Measurements from ENCODE around the gene S100B.
"Not testable (repeated sequence)": the region's sequence is repeated elsewhere in the genome, so short reads cannot be mapped to it uniquely, and the experiment has no call there.

Gene S100B

DNA sequence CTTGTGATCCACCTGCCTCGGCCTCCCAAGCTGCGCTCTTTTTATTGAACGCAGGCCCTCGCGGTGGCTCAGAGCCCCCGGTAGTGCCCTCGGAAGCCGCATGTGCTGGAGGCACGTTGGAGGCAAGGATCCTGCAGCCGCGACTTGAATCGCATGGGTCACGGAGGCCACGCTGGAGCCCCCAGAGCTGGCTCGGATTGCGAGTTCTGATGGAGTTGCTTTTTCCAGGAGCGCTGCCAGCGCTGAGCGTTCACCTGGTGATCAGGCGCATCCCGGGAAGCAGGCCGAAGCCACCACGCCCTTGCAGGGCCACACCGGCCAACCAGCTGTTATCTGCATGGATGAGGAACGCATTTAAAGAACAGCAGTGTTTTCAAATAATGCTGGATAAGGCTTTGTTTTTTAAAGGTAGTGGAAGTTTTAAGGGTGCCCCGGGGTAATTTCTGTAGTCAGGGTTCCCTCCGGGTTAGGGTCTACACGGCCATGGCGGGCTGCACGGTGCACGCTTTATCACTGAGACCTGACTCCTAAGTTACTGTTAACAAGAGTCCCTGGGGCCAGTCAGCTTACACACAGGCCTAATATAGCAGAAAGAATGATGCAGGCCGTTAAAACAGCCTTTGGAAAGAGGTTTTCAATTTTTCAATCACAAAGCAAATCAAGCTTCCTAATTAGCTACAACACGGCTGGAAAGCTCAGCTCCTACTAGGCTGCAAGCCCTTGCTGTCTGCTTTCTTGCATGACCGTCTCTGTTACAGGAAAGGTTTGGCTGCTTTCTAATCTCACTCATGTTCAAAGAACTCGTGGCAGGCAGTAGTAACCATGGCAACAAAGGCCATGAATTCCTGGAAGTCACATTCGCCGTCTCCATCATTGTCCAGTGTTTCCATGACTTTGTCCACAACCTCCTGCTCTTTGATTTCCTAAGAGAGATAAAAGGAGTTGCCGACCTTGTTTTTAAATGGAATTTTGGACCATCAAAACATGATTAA is 6.0 kb downstream of the S100B start:
- DNase-seq, result no peak

- no peak for DNase-seq
These were observed 7.0 kb downstream of the S100B start for GRCh38 chr21:46597896-46598343.

DNA sequence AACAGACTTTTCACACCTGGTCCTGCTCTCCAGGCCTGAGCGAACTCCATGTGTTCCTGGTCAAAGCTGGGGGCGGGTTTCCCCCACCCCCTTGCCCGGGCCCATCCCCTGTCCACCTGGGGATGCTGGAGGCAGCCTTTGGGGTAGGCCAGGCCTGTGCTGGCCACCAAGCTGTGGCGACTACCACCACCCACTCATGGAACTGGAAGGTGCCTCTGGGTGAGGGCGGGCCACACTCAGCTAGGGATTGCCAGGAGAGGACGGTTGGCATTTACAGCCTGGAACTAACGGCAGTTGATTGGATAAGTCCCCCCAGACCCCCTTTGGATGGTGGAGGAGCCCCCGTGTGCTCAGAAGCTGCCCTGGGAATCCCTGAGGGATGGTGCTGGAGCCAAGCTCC is 7.9 kb downstream of the S100B start:
- no peak for DNase-seq

GRCh38 chr21:46596201-46596600 is 8.7 kb downstream of the S100B start:
- no peak for DNase-seq

GRCh38 chr21:46594276-46594675 is 10.6 kb downstream of the S100B start:
- no peak for DNase-seq

DNA sequence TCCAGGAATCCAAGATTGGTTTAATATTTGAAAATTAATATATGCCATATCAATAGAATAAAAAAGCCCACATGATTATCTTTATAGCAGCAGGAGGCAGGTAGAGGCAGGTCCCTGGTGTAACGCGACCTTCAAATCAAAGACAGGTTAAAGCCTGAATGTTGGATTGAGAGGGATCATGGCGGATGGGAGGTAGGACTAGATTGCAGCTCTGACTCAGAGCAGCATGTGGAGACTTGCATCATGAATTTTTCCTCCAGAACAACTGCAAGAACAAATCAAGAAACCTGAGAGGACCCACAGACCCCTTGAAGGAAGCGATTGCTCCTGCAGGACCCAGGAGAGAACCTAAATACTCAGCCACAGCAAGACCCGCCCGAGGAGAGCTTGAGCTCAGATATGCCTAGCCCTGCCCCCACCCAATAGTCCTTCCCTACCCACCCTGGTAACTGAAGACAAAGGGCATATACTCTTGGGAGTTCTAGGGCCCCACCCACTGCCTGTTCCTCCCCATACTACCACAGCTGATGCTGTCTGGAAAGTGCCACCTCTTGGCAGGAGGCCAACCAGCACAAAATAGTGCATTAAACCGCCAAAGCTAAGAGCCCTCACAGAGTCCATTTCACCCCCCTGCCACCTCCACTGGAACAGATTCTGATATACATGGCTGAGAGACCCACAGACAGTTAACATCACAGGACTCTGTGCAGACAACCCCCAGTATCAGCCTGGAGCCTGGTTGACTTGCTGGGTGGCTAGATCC is 19.5 kb downstream of the S100B start:
- DNase-seq, result no peak

DNA sequence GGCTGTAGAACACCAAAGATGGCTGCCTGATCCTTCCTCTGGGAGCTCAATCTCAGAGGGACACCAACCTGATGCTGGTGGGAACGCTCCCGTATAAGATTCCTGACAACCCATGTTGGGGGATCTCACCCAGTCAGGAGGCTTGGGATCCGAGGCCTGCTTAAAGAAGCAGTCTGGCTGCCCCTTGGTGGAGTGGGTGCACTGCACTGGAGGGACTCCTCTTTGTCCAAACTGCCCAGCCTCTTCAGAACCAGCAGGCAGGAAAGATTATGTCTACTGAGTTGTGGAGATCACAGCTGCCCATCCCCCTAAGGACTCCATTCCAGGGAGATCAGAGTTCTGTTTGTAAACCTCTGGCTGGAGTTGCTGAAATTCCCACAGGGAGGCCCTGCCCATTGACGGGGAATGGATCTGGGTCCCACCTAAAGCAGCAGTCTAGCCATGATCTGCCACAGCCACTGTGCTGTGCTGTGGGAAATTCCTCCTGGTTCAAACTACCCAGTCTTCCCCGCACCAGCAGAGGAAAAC is 23.0 kb downstream of the S100B start:
- no peak for DNase-seq

DNA sequence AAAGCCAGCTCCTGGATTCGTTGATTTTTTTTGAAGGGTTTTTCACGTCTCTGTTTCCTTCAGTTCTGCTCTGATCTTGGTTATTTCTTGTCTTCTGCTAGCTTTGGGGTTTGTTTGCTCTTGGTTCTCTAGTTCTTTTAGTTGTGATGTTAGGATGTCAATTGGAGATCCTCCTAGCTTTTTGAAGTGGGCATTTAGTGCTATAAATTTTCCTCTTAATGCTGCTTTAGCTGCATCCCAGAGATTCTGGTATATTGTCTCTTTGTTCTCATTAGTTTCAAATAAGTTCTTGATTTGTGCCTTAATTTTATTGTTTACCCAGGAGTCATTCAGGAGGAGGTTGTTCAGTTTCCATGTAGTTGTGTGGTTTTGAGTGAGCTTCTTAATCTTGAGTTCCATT is 25.5 kb downstream of the S100B start:
- not testable (repeated sequence) for DNase-seq

- not testable (repeated sequence) for DNase-seq
These were observed 27.1 kb downstream of the S100B start for GRCh38 chr21:46577786-46578185.

- no peak for DNase-seq
These were observed 32.0 kb downstream of the S100B start for GRCh38 chr21:46572850-46573249.

- DNase-seq, result no peak
These were observed 34.3 kb downstream of the S100B start for GRCh38 chr21:46570631-46571030.

DNA sequence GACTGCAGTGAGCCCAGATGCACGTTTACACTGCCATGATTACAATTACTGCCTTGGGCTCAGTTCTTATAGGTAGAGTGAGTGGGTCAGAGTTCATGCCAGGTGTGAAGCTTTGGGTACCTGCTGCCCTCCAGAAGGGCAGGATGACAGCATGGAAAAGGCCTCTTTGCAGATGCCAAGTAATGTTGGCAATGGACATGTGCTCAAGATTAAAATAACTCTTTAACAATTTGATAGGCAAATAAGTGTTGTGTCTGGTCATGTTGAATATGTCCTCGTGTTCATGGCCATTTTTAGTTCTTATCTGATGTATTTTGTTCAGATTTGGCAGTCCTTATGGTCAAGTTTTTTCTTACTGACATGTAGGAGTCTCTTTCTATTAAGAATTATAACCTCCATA is 34.8 kb downstream of the S100B start:
- DNase-seq, result no peak

DNA sequence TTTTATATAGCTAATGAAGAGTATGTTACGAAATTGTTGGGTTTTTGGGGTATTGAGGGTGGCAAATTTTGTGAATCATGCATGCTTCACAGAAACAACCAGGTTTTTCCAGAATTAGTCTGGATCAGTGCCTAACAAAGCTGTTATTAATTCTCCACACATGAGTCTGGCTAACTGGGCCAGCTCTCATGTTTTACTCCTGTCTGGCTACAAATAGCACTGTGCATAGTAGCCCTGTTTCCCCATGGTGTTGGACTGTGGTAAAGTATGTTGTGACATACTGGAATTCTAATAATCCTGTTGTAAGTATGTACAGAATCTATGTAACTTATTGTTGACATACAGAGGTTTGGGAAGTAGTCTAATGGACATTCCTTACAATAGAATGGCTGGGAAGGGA is 35.8 kb downstream of the S100B start:
- DNase-seq, result no peak

- DNase-seq, result no peak
These were observed 36.3 kb downstream of the S100B start for GRCh38 chr21:46568562-46568961.

GRCh38 chr21:46567348-46567747 is 37.5 kb downstream of the S100B start:
- DNase-seq, result no peak

DNA sequence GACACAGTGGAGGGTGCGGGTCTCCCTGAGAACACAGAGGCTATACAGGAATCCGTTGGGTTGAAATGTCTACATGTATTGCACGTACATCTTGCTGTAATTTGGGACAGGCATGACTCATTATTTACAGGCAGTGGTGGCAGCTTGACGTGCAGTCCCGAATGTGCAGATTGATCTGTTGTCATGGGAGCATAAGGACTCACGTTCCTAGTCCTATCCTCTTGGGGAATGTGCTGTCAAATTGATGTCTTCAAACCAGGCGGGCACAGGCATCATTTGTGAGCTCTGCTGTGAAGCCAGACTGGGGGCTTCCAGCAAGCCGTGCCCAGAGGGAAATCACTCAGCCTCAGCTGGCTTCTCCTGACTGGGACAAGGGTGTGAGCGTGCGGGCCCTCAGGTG is 40.5 kb downstream of the S100B start:
- no peak for DNase-seq

- no peak for DNase-seq
These were observed 41.8 kb downstream of the S100B start for GRCh38 chr21:46562964-46563607.

DNA sequence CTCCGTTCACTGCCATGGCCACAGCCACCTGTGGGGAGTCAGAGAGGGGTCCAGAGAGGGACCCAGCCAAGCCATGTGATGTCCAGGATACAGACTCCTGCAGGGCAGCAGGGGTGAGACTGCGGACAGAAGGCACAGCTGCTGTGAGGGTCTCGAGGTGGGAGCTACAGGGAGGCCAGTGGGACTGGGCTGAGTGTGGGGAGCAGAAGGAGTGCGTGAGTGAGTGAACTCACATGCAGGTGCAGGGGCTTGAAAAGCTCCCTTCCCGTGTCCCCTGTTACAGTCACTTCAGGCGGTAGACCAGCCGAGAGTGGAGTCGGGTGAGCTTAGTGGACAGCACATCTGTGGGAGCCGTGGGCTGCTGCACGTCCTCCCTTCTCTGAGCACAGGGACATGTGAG is 42.4 kb downstream of the S100B start:
- DNase-seq, result no peak

GRCh38 chr21:46561445-46562090 is 43.3 kb downstream of the S100B start:
- DNase-seq, result no peak

GRCh38 chr21:46560568-46561444 is 44.1 kb downstream of the S100B start:
- DNase-seq, result no peak

- DNase-seq, result peak; percentile 65
These were observed 45.4 kb downstream of the S100B start for GRCh38 chr21:46559291-46559983.
